ENCODE data around the gene CLDND1.
"Not testable (repeated sequence)": the region's sequence is repeated elsewhere in the genome, so short reads cannot be mapped to it uniquely, and the experiment has no call there.

The CLDND1 gene

GRCh38 chr3:98522544-98523281 is at the start of gene CLDND1:
Gene CLDND1, minus strand, starts transcription at chr3:98522902. Its CDS starts 1,478 bp downstream, at chr3:98521424.
- peak; percentile 94 for DNase-seq (ENCODE audit: low read depth)

GRCh38 chr3:98568402-98568801 is 45.7 kb upstream of the CLDND1 start:
- no peak for DNase-seq (ENCODE audit: low read depth)

DNA sequence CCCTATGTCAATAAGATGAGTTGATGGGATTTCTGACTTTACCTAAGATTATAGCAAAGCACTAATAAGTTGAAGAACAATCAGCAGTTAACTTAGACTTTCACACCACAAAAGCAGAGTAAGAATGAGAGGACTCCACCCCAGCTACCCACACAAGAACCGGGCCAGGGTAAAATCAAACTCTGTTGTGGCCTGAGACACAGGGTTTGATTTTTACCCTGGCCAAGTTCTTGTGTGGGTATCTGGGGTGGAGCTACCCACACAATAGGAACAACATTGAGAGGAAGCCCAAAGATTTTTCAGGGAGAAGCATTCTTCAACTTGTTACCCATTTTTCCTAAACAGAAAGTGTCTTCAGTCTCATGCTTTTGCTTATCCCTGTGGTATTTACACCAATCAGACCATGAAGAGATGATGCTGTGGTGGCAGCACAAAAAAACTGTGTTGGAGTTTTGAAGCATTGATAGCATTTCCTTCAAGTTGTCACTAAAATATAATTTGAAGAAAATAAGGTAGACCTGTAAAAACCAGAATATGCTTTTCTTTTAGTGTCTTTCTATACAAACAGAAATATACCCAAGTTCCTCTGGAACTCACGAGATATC is 45.1 kb upstream of the CLDND1 start:
- DNase-seq (ENCODE audit: low read depth), result no peak

DNA sequence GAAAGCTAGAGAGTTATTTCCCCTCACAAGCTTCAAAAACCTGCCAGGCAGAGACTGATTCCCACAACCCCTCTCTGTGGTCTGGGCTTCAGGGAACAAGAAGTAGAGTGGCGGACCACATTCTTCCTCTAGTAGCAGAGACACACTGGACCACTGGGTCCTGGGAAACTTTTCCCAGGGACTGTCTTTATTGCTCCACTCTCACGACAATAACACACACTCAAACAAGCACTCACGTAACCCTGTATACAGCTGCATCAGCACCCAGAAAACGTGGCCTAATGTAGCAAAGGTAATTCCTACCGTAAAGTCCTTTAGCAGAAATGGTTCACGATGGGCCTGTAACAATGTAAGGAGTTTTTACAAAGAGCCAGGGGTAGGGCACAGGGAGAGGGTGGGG is 43.1 kb upstream of the CLDND1 start:
- no peak for DNase-seq (ENCODE audit: low read depth)

DNA sequence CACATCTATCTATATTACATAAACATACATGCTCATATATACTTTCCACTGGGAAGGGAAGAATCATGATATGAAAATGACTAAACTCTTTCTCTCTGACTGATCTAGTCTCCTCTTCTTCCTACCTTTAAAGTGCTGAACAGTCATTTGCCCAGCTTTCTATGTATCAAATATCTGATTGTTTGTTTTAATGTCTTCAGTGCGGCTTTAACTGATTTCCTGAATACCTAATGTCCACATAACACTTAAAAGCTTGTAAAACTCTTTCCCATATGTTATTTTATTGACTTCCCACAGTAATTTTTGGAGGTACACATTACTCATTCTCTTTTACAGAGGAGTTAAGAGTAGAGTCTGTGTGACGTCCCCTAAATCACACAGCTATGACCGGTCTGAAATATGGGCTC is 42.5 kb upstream of the CLDND1 start:
- no peak for DNase-seq (ENCODE audit: low read depth)

DNA sequence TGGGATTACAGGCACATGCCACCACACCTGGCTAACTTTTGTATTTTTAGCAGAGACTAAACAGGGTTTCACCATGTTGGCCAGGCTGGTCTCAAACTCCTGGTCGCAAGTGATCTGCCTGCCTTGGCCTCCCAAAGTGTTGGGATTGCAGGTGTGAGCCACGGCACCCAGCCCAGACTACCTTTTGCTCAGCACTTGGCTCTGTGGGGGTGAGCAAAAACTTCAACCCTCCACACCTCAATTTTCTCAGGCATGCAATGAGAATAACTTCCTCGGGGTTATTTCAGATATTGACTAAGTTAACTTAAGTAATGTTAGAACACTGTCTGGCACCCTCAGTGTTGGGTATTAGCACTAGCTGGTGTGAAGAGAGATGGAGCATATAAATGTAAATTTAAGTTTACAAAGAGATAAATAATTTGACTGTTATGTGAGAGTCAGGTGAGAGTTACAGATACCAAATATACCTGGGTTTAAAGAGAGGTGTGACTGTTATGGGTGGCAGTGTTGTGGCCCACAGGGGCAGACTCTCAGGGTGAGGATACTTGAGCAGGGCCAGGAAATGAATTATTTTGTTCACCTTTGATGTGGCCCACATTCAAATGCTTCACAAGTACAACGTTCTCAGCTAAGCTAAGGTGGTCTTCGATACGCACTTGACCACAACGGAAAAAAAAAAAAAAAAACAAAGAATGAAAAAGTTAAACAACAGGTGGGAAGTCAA is 41.7 kb upstream of the CLDND1 start:
- no peak for DNase-seq (ENCODE audit: low read depth)

DNA sequence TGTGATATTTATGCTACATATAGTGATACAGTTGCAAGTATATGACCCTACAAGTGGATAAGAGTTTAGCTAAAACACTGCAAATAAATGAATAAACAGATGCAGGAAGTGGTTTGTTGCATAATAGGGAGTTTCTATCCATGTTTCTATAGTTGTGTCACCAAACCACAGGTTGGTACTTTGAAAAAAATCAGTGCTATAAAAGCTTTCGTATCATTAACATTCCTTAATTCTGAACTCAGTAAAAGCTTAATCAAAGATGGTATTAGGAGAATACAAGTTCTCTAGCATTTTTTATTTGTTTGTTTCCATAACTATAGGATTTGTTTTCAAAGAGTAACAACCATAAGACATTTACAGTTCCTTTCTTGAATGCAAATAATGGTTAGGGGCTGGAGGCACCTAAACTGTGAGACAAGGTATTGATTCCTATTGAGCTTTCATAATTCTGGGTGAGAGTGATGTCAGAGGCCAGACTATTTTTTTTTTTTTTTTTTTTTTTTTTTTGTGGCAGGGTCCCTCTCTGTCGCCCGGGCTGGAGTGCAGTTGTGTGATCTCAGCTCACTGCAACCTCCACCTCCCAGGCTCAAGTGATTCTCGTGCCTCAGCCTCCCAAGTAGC is 41.1 kb upstream of the CLDND1 start:
- DNase-seq (ENCODE audit: low read depth), result no peak

- no peak for DNase-seq (ENCODE audit: low read depth)
These were observed 39.2 kb upstream of the CLDND1 start for GRCh38 chr3:98561727-98562521.

GRCh38 chr3:98560911-98561310 is 38.2 kb upstream of the CLDND1 start:
- no peak for DNase-seq (ENCODE audit: low read depth)

DNA sequence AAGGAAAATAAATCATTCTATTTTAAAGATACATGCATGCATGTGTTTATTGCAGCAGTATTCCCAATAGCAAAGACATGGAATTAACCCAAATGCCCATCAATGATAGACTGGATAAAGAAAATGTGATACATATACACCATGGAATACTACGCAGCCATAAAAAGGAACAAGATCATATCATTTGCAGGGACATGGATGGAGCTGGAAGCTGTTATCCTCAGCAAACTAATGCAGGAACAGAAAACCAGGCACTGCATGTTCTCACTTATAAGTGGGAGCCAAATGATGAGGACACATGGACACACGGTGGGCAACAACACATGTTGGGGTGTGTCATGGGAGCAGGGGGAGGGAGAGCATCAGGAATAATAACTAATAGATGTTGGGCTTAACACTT is 37.1 kb upstream of the CLDND1 start:
- DNase-seq (ENCODE audit: low read depth), result not testable (repeated sequence)

- no peak for DNase-seq (ENCODE audit: low read depth)
These were observed 35.6 kb upstream of the CLDND1 start for GRCh38 chr3:98558100-98558827.

DNA sequence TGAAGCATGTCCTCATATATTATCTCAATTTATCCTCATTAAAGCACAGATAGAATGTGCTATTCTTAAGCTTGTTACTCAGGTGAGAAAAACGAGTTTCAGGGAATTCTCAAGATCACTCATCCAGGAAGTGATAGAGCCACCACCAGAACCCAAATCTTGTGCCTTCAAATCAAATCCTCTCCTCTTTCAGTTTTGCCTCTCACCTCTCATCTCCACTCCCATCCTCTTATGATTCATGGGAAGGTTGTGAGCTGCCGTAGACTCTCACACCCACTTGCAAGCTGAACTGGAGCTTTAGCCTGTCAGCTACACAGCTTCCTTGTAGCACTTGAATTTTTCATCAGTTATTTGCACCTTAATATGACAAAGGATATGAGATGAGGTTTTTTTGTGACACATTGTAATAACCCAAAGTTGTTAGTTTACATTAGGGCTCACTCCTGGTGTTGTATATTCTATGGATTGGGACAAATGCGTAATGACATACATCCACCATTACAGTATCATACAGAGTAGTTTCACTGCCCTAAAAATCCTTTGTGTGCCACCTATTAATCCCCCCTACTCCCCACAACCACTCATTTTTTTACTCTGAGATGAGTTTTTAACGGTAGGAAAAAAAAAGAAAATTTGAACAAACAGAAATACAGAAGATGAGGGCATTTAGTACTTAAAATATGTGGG is 34.8 kb upstream of the CLDND1 start:
- no peak for DNase-seq (ENCODE audit: low read depth)

GRCh38 chr3:98556164-98557130 is 33.7 kb upstream of the CLDND1 start:
- DNase-seq (ENCODE audit: low read depth), result peak; percentile 55

DNA sequence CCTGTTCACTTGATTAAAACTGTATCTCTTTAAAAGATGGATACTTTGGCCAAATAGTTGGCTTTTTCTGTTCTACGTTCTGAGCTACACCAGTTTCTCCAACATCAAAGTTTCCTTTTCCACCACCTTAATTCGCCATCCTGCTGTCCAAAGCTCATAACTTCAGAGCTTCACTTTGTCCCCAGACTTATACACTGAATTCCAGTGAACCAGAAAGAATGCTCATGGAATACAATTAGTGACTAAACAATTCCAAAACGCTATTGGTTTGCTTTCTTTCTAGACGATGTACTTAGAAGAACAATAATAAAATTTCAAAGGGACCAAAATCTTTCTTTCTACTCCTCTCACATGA is 32.3 kb upstream of the CLDND1 start:
- DNase-seq (ENCODE audit: low read depth), result no peak

DNA sequence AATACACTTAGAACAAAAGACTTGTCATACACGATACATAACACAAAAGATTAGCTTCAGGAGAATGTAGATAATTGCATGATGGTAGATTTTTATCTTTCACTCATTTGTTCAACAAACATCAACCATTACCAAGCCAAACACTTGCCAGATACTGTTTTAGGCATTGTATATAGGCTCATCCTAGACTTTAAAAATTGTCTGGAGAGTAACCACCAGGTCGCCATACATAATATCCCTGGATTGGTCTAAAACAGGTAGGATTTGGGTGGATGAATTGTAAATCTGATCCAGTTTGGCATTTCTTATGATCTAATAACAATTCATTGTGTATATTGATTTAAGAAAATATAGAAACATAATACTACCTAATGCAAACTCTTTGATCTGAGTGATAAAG is 31.9 kb upstream of the CLDND1 start:
- DNase-seq (ENCODE audit: low read depth), result no peak

GRCh38 chr3:98553753-98554152 is 31.1 kb upstream of the CLDND1 start:
- no peak for DNase-seq (ENCODE audit: low read depth)

DNA sequence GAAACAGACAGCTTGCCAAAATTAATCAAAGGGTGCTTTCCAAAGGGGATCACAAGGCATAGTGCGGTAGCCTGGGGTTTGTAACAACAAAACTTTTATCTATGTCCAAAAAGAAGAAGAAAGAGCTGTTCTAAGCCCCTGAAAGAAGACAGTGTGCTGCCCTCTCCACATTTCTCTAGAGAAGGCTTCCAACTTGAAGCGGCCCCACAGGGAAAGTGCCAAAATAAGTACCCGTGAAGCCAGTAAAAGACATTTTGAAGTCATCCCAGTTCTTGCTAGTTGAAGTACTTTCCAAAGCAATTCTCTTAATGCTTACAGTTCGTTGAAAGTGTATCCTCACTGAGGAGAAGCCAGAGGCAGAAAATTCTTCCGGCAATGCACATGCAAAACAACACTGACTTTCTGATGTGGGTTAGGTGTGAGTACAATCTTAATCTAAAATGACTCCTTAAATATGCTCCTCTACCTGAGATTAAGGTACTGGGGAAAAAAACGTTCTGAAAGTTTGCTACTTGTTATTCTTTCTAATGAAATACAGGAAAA is 30.4 kb upstream of the CLDND1 start:
- DNase-seq (ENCODE audit: low read depth), result no peak

DNA sequence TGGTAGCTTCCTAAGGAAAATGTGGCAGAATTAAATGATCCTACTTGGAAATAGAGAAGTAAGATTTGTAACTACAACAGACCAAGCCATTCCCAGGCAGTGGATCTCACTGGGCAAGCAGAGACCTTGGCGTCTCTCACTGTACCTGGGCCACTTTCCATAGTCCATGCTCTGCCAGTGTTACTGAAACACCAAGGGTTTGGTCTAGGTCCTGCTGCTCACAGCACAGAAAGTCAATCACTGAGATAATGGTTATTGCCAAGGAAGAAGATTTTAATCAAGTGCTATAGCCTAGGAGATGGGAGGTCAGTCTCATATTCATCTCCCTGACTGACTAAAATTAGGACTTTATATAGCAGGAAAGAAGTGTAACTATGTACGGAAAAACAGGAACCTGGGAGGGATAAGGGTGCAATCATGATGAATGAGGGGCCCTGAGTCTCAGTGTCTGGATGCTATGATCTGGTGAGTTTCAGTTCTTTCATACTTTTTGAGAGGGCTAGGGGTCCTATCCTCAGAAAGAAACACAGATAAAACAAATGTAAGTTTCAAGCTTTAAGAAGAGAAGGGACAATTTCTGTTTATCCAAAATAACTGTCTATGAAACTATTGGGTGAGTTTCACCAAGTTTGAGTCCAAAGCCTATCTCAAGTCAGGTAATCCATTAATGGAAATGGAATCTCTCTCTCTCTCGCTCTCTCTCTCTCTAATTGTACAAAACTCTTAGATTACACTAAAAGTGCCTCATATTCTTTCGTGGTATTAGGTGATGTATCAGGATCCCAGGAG is 29.7 kb upstream of the CLDND1 start:
- no peak for DNase-seq (ENCODE audit: low read depth)
